Tibial artery (tissue), 4 donors: ENCODE results near the gene SDK1.

ENCODE experiments used
- DNase-seq, 2 donors: peaks; one replicate each; pipeline ENCODE4 v3.0.0-alpha.2; 2019
- H3K27ac ChIP-seq, 2 donors: fragments of 200-600 bp; sonication (generic) in 1 of 2; 1 replicate in 1 of 2; 2 replicates in 1 of 2; pipeline ENCODE4 v1.5.1; 2018 to 2019; ENCODE audit warnings: mild to moderate bottlenecking in 1 of 2
- H3K27me3 ChIP-seq, 2 donors: fragments of 200-600 bp; sonication (generic) in 1 of 2; one replicate each; pipeline versions ENCODE4 v1.5.1 to v1.6.0; 2016 to 2019
- H3K36me3 ChIP-seq, 3 donors: fragments of 200-600 bp; sonication (generic) in 2 of 3; one replicate each; pipeline ENCODE4 v1.5.1; 2016 to 2019; ENCODE audit warnings: mild to moderate bottlenecking in 2 of 3
- H3K4me1 ChIP-seq, 4 donors: fragments of 200-600 bp; sonication (generic) in 2 of 4; 1 replicate in 3 of 4; 2 replicates in 1 of 4; pipeline ENCODE4 v1.5.1; 2016 to 2019
- H3K4me3 ChIP-seq, 2 donors: fragments of 200-600 bp; sonication (generic) in 1 of 2; 1 replicate in 1 of 2; 2 replicates in 1 of 2; pipeline ENCODE4 v1.5.1; 2018 to 2019; ENCODE audit warnings: mild to moderate bottlenecking in 2 of 2
- H3K9me3 ChIP-seq, 3 donors: fragments of 200-600 bp; sonication (generic) in 1 of 3; one replicate each; pipeline ENCODE4 v1.5.1; 2016 to 2019
- intact Hi-C: fragments of 100-400 bp; cut with DNase I; formaldehyde crosslinking; loops from one replicate; pipeline ENCODE4 v1.15.0; 2023; ENCODE audit warnings: low total_unique reads
- TF ChIP-seq, protein P1 (sequence below), 2 experiments: fragments of 200-600 bp in 1 of 2; fragments of 450-650 bp in 1 of 2; IDR thresholded peaks; one replicate each; pipeline ENCODE4 v1.5.1; 2017 to 2019; ENCODE audit warnings: antibody characterized with exemption in 2 of 2, mild to moderate bottlenecking in 1 of 2, moderate library complexity in 1 of 2

The SDK1 gene

DNA sequence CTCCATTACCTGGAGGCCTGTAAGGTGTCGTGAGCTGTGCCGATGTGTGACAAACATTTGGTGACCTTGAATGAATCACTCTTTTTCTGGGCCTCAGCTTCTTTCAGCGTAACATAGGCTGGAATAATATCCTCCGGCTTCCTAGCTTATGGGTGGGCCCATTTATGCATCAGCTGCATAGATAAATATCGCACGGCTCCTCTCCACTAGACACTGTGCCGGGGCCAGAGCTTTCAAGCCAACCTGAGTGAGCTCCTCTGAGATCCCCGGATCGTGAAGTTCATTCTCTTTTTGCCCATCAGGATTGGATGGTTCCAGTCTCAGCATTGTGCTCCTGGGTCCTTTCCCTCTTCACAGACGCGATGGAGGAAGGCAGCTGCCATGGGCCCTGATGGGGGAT is 806.8 kb downstream of the SDK1 start:
- TF ChIP-seq, protein P1, sequence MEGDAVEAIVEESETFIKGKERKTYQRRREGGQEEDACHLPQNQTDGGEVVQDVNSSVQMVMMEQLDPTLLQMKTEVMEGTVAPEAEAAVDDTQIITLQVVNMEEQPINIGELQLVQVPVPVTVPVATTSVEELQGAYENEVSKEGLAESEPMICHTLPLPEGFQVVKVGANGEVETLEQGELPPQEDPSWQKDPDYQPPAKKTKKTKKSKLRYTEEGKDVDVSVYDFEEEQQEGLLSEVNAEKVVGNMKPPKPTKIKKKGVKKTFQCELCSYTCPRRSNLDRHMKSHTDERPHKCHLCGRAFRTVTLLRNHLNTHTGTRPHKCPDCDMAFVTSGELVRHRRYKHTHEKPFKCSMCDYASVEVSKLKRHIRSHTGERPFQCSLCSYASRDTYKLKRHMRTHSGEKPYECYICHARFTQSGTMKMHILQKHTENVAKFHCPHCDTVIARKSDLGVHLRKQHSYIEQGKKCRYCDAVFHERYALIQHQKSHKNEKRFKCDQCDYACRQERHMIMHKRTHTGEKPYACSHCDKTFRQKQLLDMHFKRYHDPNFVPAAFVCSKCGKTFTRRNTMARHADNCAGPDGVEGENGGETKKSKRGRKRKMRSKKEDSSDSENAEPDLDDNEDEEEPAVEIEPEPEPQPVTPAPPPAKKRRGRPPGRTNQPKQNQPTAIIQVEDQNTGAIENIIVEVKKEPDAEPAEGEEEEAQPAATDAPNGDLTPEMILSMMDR (IDR thresholded peaks at IDR 0.05) = no peak
- Histone ChIP-seq H3K4me1 (no peaks in the 10 kb centered on the region), H3K27ac (no peak overlapping the region), H3K36me3 (peaks cover 1 to 8% (median 6%) of the 10 kb centered on the region in 3 donors), H3K27me3 (no peaks in the 10 kb centered on the region), H3K4me3 (no peak overlapping the region), H3K9me3 (no peaks in the 10 kb centered on the region)
- intact Hi-C loops = no loop called here
- DNase-seq = no peak

DNA sequence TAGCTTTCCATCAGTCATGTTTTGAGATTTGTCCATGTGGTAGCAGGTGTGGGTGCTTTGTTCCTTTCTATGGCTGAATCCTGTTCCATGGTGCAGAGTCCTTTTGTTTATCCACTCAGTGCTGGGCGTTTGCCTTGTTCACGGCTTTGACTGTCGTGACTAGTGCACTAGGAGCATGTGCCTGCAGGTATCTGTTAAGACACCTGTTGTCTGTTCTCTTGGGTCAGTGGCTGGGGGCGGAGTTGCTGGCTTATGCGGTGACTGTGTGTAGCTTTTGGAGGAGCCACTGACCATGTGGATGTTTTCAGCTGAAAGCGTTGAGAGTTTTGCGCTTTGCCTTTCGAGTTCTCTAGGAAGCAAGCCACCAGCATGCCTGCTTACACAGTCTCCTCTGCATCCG is 807.9 kb downstream of the SDK1 start:
- DNase-seq = no peak
- H3K4me3 ChIP-seq = no peak overlapping the region
- H3K27ac ChIP-seq = no peak overlapping the region
- intact Hi-C loops = no loop called here
- H3K9me3 ChIP-seq = no peaks in the 10 kb centered on the region
- H3K27me3 ChIP-seq = no peaks in the 10 kb centered on the region
- TF ChIP-seq, protein P1 (IDR thresholded peaks at IDR 0.05) = no peak
- H3K36me3 ChIP-seq = peaks cover 12 to 19% (median 17%) of the 10 kb centered on the region in 3 donors
- no peaks in the 10 kb centered on the region for H3K4me1 ChIP-seq

DNA sequence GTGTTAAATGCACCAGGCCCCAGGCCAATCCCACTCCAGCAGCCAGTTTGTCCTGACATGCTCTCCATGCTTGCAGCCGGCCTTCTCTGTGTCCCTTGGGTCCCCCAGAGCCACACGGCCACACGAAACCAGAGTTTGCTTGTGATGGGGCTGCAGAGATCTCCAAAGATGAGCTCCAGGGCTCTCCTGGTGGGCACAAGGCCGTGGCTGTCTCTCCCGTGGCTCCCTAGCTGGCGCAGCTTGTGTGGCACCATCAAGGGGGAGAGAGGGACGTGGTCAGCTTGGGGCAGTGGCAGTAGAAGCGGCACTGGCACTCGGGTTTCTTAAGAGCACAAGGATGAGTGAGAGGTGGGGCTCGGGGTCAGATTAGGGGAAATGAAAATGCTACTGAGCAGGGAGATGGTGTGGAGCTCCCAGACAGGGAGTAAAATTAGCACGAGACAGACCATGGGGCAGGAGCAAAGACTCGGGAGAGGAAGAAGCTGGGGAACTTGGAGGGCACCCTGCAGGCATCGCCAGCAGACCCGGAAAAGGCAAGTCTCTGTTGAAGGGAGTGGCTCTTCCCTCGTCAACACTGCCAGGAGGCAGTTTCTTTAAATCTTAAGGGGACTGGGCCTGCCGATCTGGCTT is 808.5 kb downstream of the SDK1 start:
- DNase-seq = no peak
- intact Hi-C loops = no loop called here
- peaks cover 19 to 25% (median 23%) of the 10 kb centered on the region in 3 donors for H3K36me3 ChIP-seq
- no peaks in the 10 kb centered on the region for H3K9me3 ChIP-seq
- H3K27me3 ChIP-seq = no peaks in the 10 kb centered on the region
- H3K27ac ChIP-seq = no peak overlapping the region
- H3K4me1 ChIP-seq = no peaks in the 10 kb centered on the region
- TF ChIP-seq, protein P1 (IDR thresholded peaks at IDR 0.05) = no peak
- H3K4me3 ChIP-seq = no peak overlapping the region

- Histone ChIP-seq H3K36me3 (peaks cover 27 to 32% (median 31%) of the 10 kb centered on the region in 3 donors), H3K4me3 (no peak overlapping the region), H3K4me1 (no peaks in the 10 kb centered on the region), H3K27me3 (no peaks in the 10 kb centered on the region), H3K9me3 (no peaks in the 10 kb centered on the region), H3K27ac (no peak overlapping the region)
- TF ChIP-seq, protein P1 (IDR thresholded peaks at IDR 0.05) = no peak
- intact Hi-C loops = no loop called here
- no peak for DNase-seq
Observed at GRCh38 chr7:4110438-4110837, 809.4 kb downstream of the SDK1 start.

DNA sequence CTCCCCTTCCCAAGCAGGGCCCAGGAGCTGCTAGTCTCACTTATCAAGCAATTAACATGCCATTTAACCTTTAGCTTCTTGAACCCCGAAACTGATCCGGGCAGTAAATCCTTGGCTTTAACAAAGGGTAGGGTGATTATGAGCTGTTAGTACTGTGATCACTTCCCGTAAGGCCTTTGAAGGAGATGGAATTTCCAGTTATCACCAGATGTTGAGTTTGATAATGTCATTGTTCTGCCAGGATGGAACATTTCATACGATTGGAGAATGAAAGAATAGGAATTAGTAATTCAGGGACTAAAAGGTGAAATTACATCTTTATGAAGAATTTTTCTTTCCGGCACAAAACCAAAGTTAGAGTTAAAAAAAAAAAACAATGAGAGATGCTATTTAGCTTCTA is 810.1 kb downstream of the SDK1 start:
- H3K27me3 ChIP-seq = no peaks in the 10 kb centered on the region
- H3K4me1 ChIP-seq = no peaks in the 10 kb centered on the region
- TF ChIP-seq, protein P1 (IDR thresholded peaks at IDR 0.05) = no peak
- intact Hi-C loops = no loop called here
- H3K27ac ChIP-seq = no peak overlapping the region
- H3K36me3 ChIP-seq = peaks cover 29 to 38% (median 31%) of the 10 kb centered on the region in 3 donors
- DNase-seq = no peak
- H3K4me3 ChIP-seq = no peak overlapping the region
- no peaks in the 10 kb centered on the region for H3K9me3 ChIP-seq
